Pancreas (tissue), 10 donors: Measurements from ENCODE around the gene WDR12. TPM values are rescaled to one million over a fixed set of nuclear protein-coding genes. Genes with fewer than 3 reads are reported as not detected.
"Not testable (repeated sequence)": the region's sequence is repeated elsewhere in the genome, so short reads cannot be mapped to it uniquely, and the experiment has no call there.

Source experiments
- ATAC-seq, 4 donors: fragments of 200-7000 bp; cut with Tn5 transposase; one replicate each; pipeline versions ENCODE4 v1.8.0 to v1.9.1; 2020; ENCODE audit warnings: mild to moderate bottlenecking in 4 of 4, moderate library complexity in 4 of 4
- DNase-seq, 6 donors: peaks; one replicate each; pipeline ENCODE4 v3.0.0-alpha.2; 2020
- FAIRE-seq: peaks from 2 replicates; lab custom pipeline; 2012; peaks lifted over from hg19 to GRCh38; lab: Jason Lieb, UNC
- H3K27ac ChIP-seq, 4 donors: fragments of 200-600 bp; sonication (generic); 1 replicate in 3 of 4; 2 replicates in 1 of 4; pipeline versions ENCODE4 v1.5.0 to v1.8.0; 2020
- H3K27me3 ChIP-seq, 4 donors: fragments of 200-600 bp; one replicate each; pipeline ENCODE4 v1.8.0; 2021
- H3K36me3 ChIP-seq, 3 donors: fragments of 200-600 bp; sonication (generic) in 1 of 3; one replicate each; pipeline versions ENCODE4 v1.5.0 to v1.8.0; 2020 to 2021
- H3K4me1 ChIP-seq, 3 donors: fragments of 200-600 bp; one replicate each; pipeline ENCODE4 v1.8.0; 2021
- H3K4me3 ChIP-seq, 4 donors: fragments of 200-600 bp; sonication (generic) in 2 of 4; one replicate each; pipeline versions ENCODE4 v1.5.0 to v1.8.0; 2020 to 2021
- H3K9me3 ChIP-seq, 4 donors: fragments of 200-600 bp; one replicate each; pipeline ENCODE4 v1.8.0; 2021
- CTCF ChIP-seq, 4 donors: fragments of 200-600 bp; sonication (generic) in 3 of 4; IDR thresholded peaks; one replicate each; pipeline versions ENCODE4 v1.5.0 to v1.8.0; 2021; ENCODE audit warnings: antibody characterized with exemption in 4 of 4
- WGBS, 2 donors: extraction: QIAGEN DNeasy Blood & Tissue Kit; methylation state at CpG; one replicate each; pipeline ENCODE4 v1.1.7; 2013; 5-methylcytosine and 5-hydroxymethylcytosine counted together
- intact Hi-C, 3 donors: fragments of 100-400 bp; cut with DNase I; formaldehyde crosslinking; loops; one replicate each; pipeline versions ENCODE4 v1.11.1 to v1.14.2; 2022
- polyA plus RNA-seq, 2 donors: library from polyadenylated mRNA; stranded (reverse); fragments of 200-250 nt; gene quantifications; one replicate each; pipeline ENCODE4 v1.2.3, GENCODE V29; 2013
- total RNA-seq, 6 donors: library from RNA; stranded (reverse); fragmentation: NEBNext Ultra II Directional in 4 of 6; extraction: Animal tissue kit (Norgen Biotek cat#: 25700) in 4 of 6; gene quantifications; one replicate each; pipeline versions ENCODE4 v1.2.1 to v1.2.4, GENCODE V29; 2021 to 2023
- donor health status: healthy with polysubstance abuse.
- donor health status: DM: no; HTN: no; CAD: no; lungs with moderate emphysema.
- donor health status: DM: no; HTN: no; CAD: no.
- donor health status: control.
- donor health status: control.
- donor health status: Bipolar disorder and iron deficiency.
- donor health status: DM: yes; HTN: yes; CAD: no.
- donor health status: DM: no; HTN: no; CAD: no.
- donor health status: DM: no; HTN: no; CAD: no.
- donor health status: DM: yes; HTN: yes; CAD: no.

Gene WDR12
- total and polyA plus RNA-seq, 8 donors: 5.4 to 17.5 (median 14.7) TPM

- no peak for DNase-seq
- TF ChIP-seq CTCF (IDR thresholded peaks at IDR 0.05): no peak
- Histone ChIP-seq H3K36me3 (no peaks in the 10 kb centered on the region), H3K9me3 (no peaks in the 10 kb centered on the region), H3K4me3 (peak overlapping the region; percentile 33 to 71 (median 64)), H3K4me1 (peaks cover 5 to 14% (median 9%) of the 10 kb centered on the region in 3 donors), H3K27me3 (no peaks in the 10 kb centered on the region), H3K27ac (peak overlapping the region; percentile 5 to 81 (median 46))
- WGBS, 2 donors: 0% methylated on average over 8 of the region's 8 CpGs
- no peak for FAIRE-seq
- ATAC-seq: peak in 1 of 4 donors; percentile 6
- intact Hi-C loops: no loop called here
These were observed 316 bp downstream of the WDR12 start for GRCh38 chr2:202911203-202911511.

GRCh38 chr2:202910698-202911097 is 775 bp downstream of the WDR12 start:
- no peak for TF ChIP-seq CTCF (IDR thresholded peaks at IDR 0.05)

GRCh38 chr2:202910250-202910649 is 1.2 kb downstream of the WDR12 start:
- H3K27ac ChIP-seq, ATAC-seq, FAIRE-seq, H3K27me3 ChIP-seq, DNase-seq, H3K9me3 ChIP-seq, H3K36me3 ChIP-seq, intact Hi-C loops: not testable (repeated sequence)
- H3K4me3 ChIP-seq: peak overlapping the region in 1 of 4 donors; percentile 62
- WGBS, 2 donors: 63 to 65% methylated on average over 5 of the region's 5 CpGs
- H3K4me1 ChIP-seq: peaks cover 5 to 14% (median 9%) of the 10 kb centered on the region in 3 donors

More at GRCh38 chr2:202910698-202911097, 775 bp downstream of the WDR12 start:
- ATAC-seq (no peak), DNase-seq (no peak), FAIRE-seq (no peak)
- no peaks in the 10 kb centered on the region for H3K36me3 ChIP-seq
- H3K9me3 ChIP-seq: no peaks in the 10 kb centered on the region
- no peak overlapping the region for H3K27ac ChIP-seq
- H3K4me1 ChIP-seq: peaks cover 5 to 14% (median 9%) of the 10 kb centered on the region in 3 donors
- H3K4me3 ChIP-seq: peak overlapping the region; percentile 33 to 71 (median 64)
- 7% methylated on average over 3 of the region's 3 CpGs for WGBS, 2 donors
- intact Hi-C loops: no loop called here
- H3K27me3 ChIP-seq: no peaks in the 10 kb centered on the region

- no peaks in the 10 kb centered on the region for H3K9me3 ChIP-seq
- TF ChIP-seq CTCF (IDR thresholded peaks at IDR 0.05): no peak
- WGBS, 2 donors: 90 to 92% methylated on average over 6 of the region's 6 CpGs
- FAIRE-seq (no peak), DNase-seq (no peak), ATAC-seq (no peak)
- H3K36me3 ChIP-seq: no peaks in the 10 kb centered on the region
- H3K4me1 ChIP-seq: peaks cover 5 to 14% (median 9%) of the 10 kb centered on the region in 3 donors
- H3K27ac ChIP-seq: no peak overlapping the region
- no peak overlapping the region for H3K4me3 ChIP-seq
- intact Hi-C loops: no loop called here
- no peaks in the 10 kb centered on the region for H3K27me3 ChIP-seq
These were observed 1.9 kb downstream of the WDR12 start for GRCh38 chr2:202909394-202910192.

GRCh38 chr2:202908186-202908585 is 3.3 kb downstream of the WDR12 start:
- FAIRE-seq (no peak), ATAC-seq (no peak), DNase-seq (no peak)
- peaks cover 5 to 14% (median 9%) of the 10 kb centered on the region in 3 donors for H3K4me1 ChIP-seq
- intact Hi-C loops: no loop called here
- H3K4me3 ChIP-seq: no peak overlapping the region
- H3K27ac ChIP-seq: no peak overlapping the region
- 69 to 76% methylated on average over 5 of the region's 5 CpGs for WGBS, 2 donors
- H3K36me3 ChIP-seq: no peaks in the 10 kb centered on the region
- H3K27me3 ChIP-seq: no peaks in the 10 kb centered on the region
- no peak for TF ChIP-seq CTCF (IDR thresholded peaks at IDR 0.05)
- no peaks in the 10 kb centered on the region for H3K9me3 ChIP-seq

- H3K27ac ChIP-seq, FAIRE-seq, intact Hi-C loops, H3K36me3 ChIP-seq, H3K4me1 ChIP-seq, DNase-seq, H3K27me3 ChIP-seq, H3K4me3 ChIP-seq, ATAC-seq, H3K9me3 ChIP-seq: not testable (repeated sequence)
These were observed 6.0 kb downstream of the WDR12 start for GRCh38 chr2:202905507-202905906.
